Heart left ventricle (tissue), 16 donors: ENCODE measurements around the gene JAKMIP1. TPM values are rescaled to one million over a fixed set of nuclear protein-coding genes. Genes with fewer than 3 reads are reported as not detected.
"Not testable (repeated sequence)": the region's sequence is repeated elsewhere in the genome, so short reads cannot be mapped to it uniquely, and the experiment has no call there.

ENCODE experiments used
- ATAC-seq, 4 donors: fragments of 200-7000 bp; cut with Tn5 transposase; one replicate each; pipeline ENCODE4 v1.9.1; 2020 to 2022; ENCODE audit warnings: moderate library complexity in 4 of 4, mild to moderate bottlenecking in 3 of 4, moderate number of reproducible peaks in 1 of 4
- DNase-seq, 5 donors: peaks; one replicate each; pipeline ENCODE4 v3.0.0-alpha.2; 2020
- H3K27ac ChIP-seq, 12 donors: fragments of 200-600 bp; sonication (generic) in 4 of 12; one replicate each; pipeline versions ENCODE4 v1.5.0 to v1.8.0; 2016 to 2022; ENCODE audit warnings: mild to moderate bottlenecking in 2 of 12
- H3K27me3 ChIP-seq, 9 donors: fragments of 200-600 bp; sonication (generic) in 2 of 9; one replicate each; pipeline versions ENCODE4 v1.5.1 to v1.8.0; 2016 to 2022; ENCODE audit warnings: mild to moderate bottlenecking in 3 of 9
- H3K36me3 ChIP-seq, 9 donors: fragments of 200-600 bp; sonication (generic) in 2 of 9; one replicate each; pipeline versions ENCODE4 v1.5.0 to v1.8.0; 2018 to 2022; ENCODE audit warnings: mild to moderate bottlenecking in 2 of 9
- H3K4me1 ChIP-seq, 12 donors: fragments of 200-600 bp; sonication (generic) in 4 of 12; one replicate each; pipeline versions ENCODE4 v1.5.0 to v1.8.0; 2016 to 2022; ENCODE audit warnings: mild to moderate bottlenecking in 3 of 12
- H3K4me3 ChIP-seq, 12 donors: fragments of 200-600 bp; sonication (generic) in 4 of 12; one replicate each; pipeline versions ENCODE4 v1.5.0 to v1.8.0; 2017 to 2022; ENCODE audit warnings: mild to moderate bottlenecking in 9 of 12, moderate library complexity in 4 of 12
- H3K9me3 ChIP-seq, 12 donors: fragments of 200-600 bp; sonication (generic) in 4 of 12; one replicate each; pipeline versions ENCODE4 v1.5.0 to v1.8.0; 2016 to 2022; ENCODE audit warnings: mild to moderate bottlenecking in 1 of 12
- POLR2A ChIP-seq, 2 donors: fragments of 450-650 bp; IDR thresholded peaks; one replicate each; pipeline ENCODE4 v1.6.1; 2017; ENCODE audit warnings: antibody characterized with exemption in 2 of 2, mild to moderate bottlenecking in 2 of 2, moderate library complexity in 2 of 2
- WGBS, 4 donors: extraction: QIAGEN DNeasy Blood & Tissue Kit in 2 of 4; methylation state at CpG; one replicate each; pipeline versions ENCODE4 v1.1.5 to v1.1.7; 2013 to 2018; 5-methylcytosine and 5-hydroxymethylcytosine counted together
- intact Hi-C, 10 donors: fragments of 100-400 bp; cut with DNase I; formaldehyde crosslinking; loops; one replicate each; pipeline versions ENCODE4 v1.11.1 to v1.14.2; 2022
- polyA plus RNA-seq, 2 donors: library from polyadenylated mRNA; stranded (reverse); fragments of 200-250 nt; gene quantifications; one replicate each; pipeline ENCODE4 v1.2.3, GENCODE V29; 2013
- total RNA-seq, 9 donors: library from RNA; depleted of rRNA in 2 of 9; stranded (reverse); fragments of >200 nt in 2 of 9; fragmentation: NEBNext Ultra II Directional in 3 of 9; extraction: Animal tissue kit (Norgen Biotek cat#: 25700) in 3 of 9; gene quantifications; one replicate each; pipeline versions ENCODE4 v1.1.0 to v1.2.4, GENCODE V29; 2016 to 2023
- TF ChIP-seq, protein P1 (sequence below), 12 donors: fragments of 200-600 bp; sonication (generic) in 4 of 12; IDR thresholded peaks; one replicate each; pipeline versions ENCODE4 v1.5.0 to v1.8.0; 2018 to 2022; ENCODE audit warnings: antibody characterized with exemption in 12 of 12, mild to moderate bottlenecking in 5 of 12
- donor health status: ischemic (EF 13 %, LVEDD 7.1; RV severe dilation, severe dysfunction).
- donor health status: healthy with polysubstance abuse.
- donor health status: DM: no; HTN: yes; CAD: no.
- donor health status: DM: no; HTN: no; CAD: no.
- donor health status: ischemic (EF 25% LVEDD 6.9; RV normal size, moderate dysfunction).
- donor health status: ischemic (EF 25% LVEDD 5.7; RV mildly dilated, moderate dysfunction).
- donor health status: healthy.
- donor health status: DM: yes; HTN: yes; CAD: no.
- donor health status: ischemic (EF 35%, LVEDD 5.7; RV mildly dilated, moderate dysfunction).
- donor health status: nonischemic (EF 11% LVEDD 7.7; RV severe dilation, severe dysfunction).
- donor health status: DM: yes; HTN: yes; CAD: no.
- donor health status: PGD.
- donor health status: ischemic (EF 29% LVEDD 5.4; RV normal size, mild dysfunction).
- donor health status: nonischemic (EF 23%, LVEDD 6.1; RV moderate dilation, normal function).

Gene JAKMIP1
- total and polyA plus RNA-seq, 11 donors: 0.01 to 0.99 (median 0.23) TPM; not detected in 6

DNA sequence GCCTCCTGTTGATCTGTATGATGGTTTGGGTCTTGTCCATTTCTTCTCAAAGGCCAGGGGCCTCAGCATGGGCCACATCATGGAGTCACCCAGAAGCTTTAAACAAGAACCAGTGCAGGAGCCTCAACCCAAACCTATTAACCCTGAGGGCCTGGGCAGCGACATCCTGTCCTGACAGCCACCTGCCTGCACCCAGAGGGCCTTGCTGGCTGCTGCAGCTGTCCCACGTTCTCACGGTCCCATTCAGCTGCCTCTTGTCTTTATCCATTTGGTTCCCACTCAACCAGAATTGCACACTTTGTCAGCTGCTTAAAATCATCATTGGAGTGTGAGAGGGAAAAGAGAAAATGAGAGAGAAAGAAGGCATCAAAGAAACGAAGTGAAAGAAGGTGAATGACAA, 203.7 kb downstream of the JAKMIP1 start:
- intact Hi-C loops: loop anchor here in 7 of 10 donors (5.0 to 10.0 kb wide), 3 partner anchors 91 to 331 kb away; no protein-coding TSS in a partner anchor
- no peak for TF ChIP-seq POLR2A (IDR thresholded peaks at IDR 0.05)
- TF ChIP-seq, protein P1, sequence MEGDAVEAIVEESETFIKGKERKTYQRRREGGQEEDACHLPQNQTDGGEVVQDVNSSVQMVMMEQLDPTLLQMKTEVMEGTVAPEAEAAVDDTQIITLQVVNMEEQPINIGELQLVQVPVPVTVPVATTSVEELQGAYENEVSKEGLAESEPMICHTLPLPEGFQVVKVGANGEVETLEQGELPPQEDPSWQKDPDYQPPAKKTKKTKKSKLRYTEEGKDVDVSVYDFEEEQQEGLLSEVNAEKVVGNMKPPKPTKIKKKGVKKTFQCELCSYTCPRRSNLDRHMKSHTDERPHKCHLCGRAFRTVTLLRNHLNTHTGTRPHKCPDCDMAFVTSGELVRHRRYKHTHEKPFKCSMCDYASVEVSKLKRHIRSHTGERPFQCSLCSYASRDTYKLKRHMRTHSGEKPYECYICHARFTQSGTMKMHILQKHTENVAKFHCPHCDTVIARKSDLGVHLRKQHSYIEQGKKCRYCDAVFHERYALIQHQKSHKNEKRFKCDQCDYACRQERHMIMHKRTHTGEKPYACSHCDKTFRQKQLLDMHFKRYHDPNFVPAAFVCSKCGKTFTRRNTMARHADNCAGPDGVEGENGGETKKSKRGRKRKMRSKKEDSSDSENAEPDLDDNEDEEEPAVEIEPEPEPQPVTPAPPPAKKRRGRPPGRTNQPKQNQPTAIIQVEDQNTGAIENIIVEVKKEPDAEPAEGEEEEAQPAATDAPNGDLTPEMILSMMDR (IDR thresholded peaks at IDR 0.05): no peak
- ATAC-seq: no peak
- H3K27me3 ChIP-seq: peaks cover 0 to 59% (median 11%) of the 10 kb centered on the region in 9 donors
- H3K4me1 ChIP-seq: no peaks in the 10 kb centered on the region
- no peak for DNase-seq
- H3K9me3 ChIP-seq: no peaks in the 10 kb centered on the region
- WGBS, 4 donors: 46 to 54% (median 50%) methylated on average over 4 of the region's 4 CpGs
- no peaks in the 10 kb centered on the region for H3K36me3 ChIP-seq
- no peak overlapping the region for H3K27ac ChIP-seq
- H3K4me3 ChIP-seq: no peak overlapping the region

DNA sequence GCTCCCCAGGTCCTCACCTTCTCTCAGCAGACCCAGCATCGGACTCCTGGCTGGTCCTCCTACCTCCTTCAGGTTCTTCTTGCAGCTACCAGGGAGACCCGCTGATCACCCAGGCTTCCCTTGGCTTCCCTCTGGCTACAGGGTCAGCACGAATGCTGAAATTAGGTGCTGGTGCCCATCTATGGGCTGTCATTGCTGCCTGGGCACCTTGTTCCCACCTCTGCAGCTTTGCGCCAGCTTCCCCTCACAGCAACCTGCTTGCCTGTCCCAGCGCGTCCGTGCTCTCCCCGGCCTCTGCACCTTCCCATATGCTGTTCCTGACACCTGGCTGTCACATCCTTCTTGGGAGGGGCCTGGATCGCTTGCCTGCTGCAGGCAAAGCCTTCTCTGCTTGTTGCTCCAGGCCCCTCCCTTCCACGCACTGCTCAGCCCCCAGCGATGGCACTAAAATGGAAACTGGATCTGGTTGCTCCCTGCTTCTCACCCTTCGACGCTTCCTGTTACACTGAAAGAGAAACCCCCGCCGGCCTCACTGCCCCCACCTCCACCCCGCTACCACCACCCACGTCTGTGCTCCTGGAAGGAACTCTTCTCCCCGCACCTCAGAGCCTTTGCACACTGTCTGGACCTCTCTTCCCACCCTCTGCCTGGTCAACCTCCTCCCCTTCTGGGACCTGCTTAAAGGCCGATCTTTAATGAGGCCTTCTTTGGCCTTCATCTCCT, 204.3 kb downstream of the JAKMIP1 start:
- TF ChIP-seq, protein P1 (IDR thresholded peaks at IDR 0.05): no peak
- no peak for TF ChIP-seq POLR2A (IDR thresholded peaks at IDR 0.05)
- peaks cover 0 to 63% (median 11%) of the 10 kb centered on the region in 9 donors for H3K27me3 ChIP-seq
- intact Hi-C loops: loop anchor here in 7 of 10 donors (5.0 to 10.0 kb wide), 3 partner anchors 91 to 331 kb away; no protein-coding TSS in a partner anchor
- no peak overlapping the region for H3K4me3 ChIP-seq
- DNase-seq (no peak), ATAC-seq (no peak)
- H3K27ac ChIP-seq: no peak overlapping the region
- H3K4me1 ChIP-seq: no peaks in the 10 kb centered on the region
- 52 to 57% (median 53%) methylated on average over 13 to 19 of the region's 19 CpGs for WGBS, 4 donors
- H3K9me3 ChIP-seq: no peaks in the 10 kb centered on the region
- H3K36me3 ChIP-seq: no peaks in the 10 kb centered on the region

DNA sequence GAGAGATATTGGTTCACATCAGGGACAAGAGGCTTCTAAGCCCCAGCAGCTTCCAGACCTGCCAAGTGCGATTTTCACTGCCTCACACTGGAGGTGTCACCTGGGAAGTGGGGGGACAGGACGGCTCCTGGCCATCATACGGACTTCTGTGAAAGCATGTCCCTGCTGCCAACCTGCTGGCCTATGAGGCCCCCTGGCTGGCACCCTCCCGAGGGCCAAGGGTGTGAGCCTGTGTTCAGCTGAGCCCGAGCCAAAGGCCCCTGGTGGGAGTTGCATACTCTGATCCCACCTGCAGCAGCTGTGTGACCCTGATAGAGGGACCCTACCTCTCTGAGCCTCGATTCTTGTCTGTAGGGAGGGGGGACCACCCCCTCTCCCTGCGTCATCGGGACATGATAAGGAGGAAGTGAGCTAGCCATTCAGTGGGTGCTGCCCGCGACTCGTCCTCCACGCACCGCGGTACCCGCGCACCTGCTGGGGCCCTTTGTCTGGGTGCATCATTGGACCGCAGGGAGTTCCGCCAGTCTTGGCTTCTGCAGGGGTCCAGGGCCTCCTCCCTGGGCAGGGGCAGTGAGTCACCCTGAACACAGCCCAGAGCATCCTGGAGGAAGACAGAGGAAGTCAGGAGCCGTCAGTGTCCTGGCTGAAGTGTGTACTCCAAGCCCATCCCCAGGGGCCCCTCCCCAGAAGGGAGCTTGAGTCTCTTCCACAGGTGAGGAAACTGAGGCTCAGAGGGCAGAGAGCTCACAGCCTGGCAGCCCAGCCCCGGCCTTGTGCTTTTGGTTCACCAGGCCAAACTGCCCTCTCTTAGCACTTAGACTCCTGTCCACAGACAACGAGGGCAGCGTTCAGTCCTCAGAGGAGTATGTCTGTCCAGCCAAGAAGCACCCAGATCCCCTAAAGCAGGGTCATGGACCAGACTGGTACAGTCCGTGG, 206.2 kb downstream of the JAKMIP1 start:
- 78 to 84% (median 81%) methylated on average over 19 to 23 of the region's 23 CpGs for WGBS, 4 donors

DNA sequence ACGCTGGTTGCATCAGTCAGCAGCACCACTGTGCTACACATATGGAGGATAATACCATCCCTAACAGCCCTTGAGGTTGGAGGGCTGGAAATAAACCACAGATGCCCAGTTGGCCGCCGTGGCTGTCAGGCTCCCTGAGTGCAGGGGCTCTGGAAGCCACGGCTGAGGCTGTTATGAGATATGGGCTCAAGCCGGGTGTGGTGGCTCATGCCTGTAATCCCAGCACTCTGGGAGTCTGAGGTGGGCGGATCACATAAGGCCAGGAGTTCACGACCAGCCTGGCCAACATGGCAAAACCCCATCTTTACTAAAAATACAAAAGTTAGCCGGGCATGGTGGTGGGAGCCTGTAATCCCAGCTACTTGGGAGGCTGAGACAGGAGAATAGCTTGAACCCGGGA, 207.0 kb downstream of the JAKMIP1 start:
- H3K27me3 ChIP-seq: peaks cover 0 to 48% (median 17%) of the 10 kb centered on the region in 9 donors
- not testable (repeated sequence) for H3K27ac ChIP-seq, ATAC-seq, H3K9me3 ChIP-seq, DNase-seq, H3K4me3 ChIP-seq, H3K36me3 ChIP-seq, H3K4me1 ChIP-seq
- intact Hi-C loops: loop anchor here in 1 of 10 donors (10.0 kb wide), 1 partner anchor 261 kb away; no protein-coding TSS in a partner anchor
- WGBS, 4 donors: 67 to 78% (median 71%) methylated on average over 9 of the region's 9 CpGs

More for the DNA sequence above, 206.2 kb downstream of the JAKMIP1 start:
- peaks cover 0 to 56% (median 17%) of the 10 kb centered on the region in 9 donors for H3K27me3 ChIP-seq
- DNase-seq (no peak), ATAC-seq (no peak)
- intact Hi-C loops: loop anchor here in 1 of 10 donors (10.0 kb wide), 1 partner anchor 261 kb away; no protein-coding TSS in a partner anchor
- H3K9me3 ChIP-seq: no peaks in the 10 kb centered on the region
- H3K36me3 ChIP-seq: no peaks in the 10 kb centered on the region
- no peak overlapping the region for H3K4me3 ChIP-seq
- no peak overlapping the region for H3K27ac ChIP-seq
- TF ChIP-seq, protein P1 (IDR thresholded peaks at IDR 0.05): no peak
- no peak for TF ChIP-seq POLR2A (IDR thresholded peaks at IDR 0.05)
- no peaks in the 10 kb centered on the region for H3K4me1 ChIP-seq
